Sigmoid colon (tissue), 4 donors: Measurements from ENCODE around the gene PYGM.

ENCODE experiments used
- CTCF ChIP-seq, 4 experiments: fragments of 450-650 bp in 3 of 4; fragments of 200-600 bp in 1 of 4; IDR thresholded peaks; one replicate each; pipeline ENCODE4 v1.5.1; 2016 to 2019; ENCODE audit warnings: antibody characterized with exemption in 4 of 4, mild to moderate bottlenecking in 3 of 4, moderate library complexity in 2 of 4
- EP300 ChIP-seq, 4 donors: sonication (generic); formaldehyde crosslinking; IDR thresholded peaks; one replicate each; pipeline ENCODE4 v1.6.1; 2017; ENCODE audit warnings: antibody characterized with exemption in 4 of 4
- POLR2A ChIP-seq, 2 donors: fragments of 450-650 bp; IDR thresholded peaks; one replicate each; pipeline ENCODE4 v1.6.1; 2016; ENCODE audit warnings: antibody characterized with exemption in 2 of 2, mild to moderate bottlenecking in 2 of 2, moderate library complexity in 2 of 2
- POLR2AphosphoS5 ChIP-seq, 4 donors: sonication (generic); formaldehyde crosslinking; IDR thresholded peaks; one replicate each; pipeline ENCODE4 v1.6.1; 2017; ENCODE audit warnings: antibody characterized with exemption in 4 of 4

- no peak for TF ChIP-seq POLR2A (IDR thresholded peaks at IDR 0.05)
- no peak for TF ChIP-seq CTCF (IDR thresholded peaks at IDR 0.05)
- no peak for TF ChIP-seq EP300 (IDR thresholded peaks at IDR 0.05)
- no peak for TF ChIP-seq POLR2AphosphoS5 (IDR thresholded peaks at IDR 0.05)
Measured at GRCh38 chr11:64772303-64773018, 12.7 kb upstream of the PYGM start.
